ENCODE results near the gene HNRNPAB. TPM values are rescaled to one million over a fixed set of nuclear protein-coding genes. Genes with fewer than 3 reads are reported as not detected.

Gene HNRNPAB
- total RNA-seq, 1 experiment from 2014 or later = 547 TPM

DNA sequence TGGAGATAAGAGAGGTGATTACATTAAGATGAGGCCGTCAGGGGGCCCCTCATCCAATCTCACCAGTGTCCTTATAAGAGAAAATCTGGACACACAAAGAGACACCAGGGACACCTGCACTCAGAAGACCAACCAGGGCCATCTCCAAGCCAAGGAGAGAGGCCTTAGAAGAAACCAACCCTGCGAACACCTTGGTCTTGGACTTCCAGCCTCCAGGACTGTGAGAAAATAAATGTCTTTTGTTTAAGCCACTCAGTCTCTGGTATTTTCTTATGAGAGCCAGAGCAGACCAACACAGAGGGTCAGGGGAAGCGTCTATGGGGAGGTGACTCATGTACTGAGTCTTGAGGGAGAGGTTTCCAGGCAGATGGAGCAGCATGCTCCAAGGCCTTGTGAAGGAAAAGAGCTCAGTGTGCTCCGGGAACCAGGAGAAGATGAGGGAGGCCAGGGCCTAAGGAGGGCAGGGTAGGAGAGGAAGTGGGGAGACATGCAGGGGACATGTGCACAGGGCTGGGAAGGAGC, 22.9 kb downstream of the HNRNPAB start:
- 0 out of 7 replicates have a peak overlapping the region, but pooled peaks of 1 of the 3 experiments have one; percentile 39 for H3K27ac Mint-ChIP-seq

More for the DNA sequence above, 22.9 kb downstream of the HNRNPAB start:
- H2BK20ac ChIP-seq (ENCODE audit: low read depth, low read length, poor library complexity, severe bottlenecking) = no peak overlapping the region
- peaks cover 4% of the 10 kb centered on the region; the same call in 1 of the 2 replicates for H3K79me2 ChIP-seq (ENCODE audit: insufficient read depth, low read length)
- H4K8ac ChIP-seq (replicated peaks; ENCODE audit: insufficient read length, low read depth, low read length) = no peak overlapping the region
- Mint-ChIP-seq H3K4me3 (no peak overlapping the region), H3K27me3 (ENCODE audit: low read depth) (no peaks in the 10 kb centered on the region), H3K4me1 (peaks cover 24 to 30% of the 10 kb centered on the region in 2 experiments), H3K9me3 (no peaks in the 10 kb centered on the region; a peak in 1 of 5 replicates), H3K36me3 (ENCODE audit: insufficient read depth in 1 of 3, low read depth in 3 of 3) (peaks cover 48 to 74% (median 58%) of the 10 kb centered on the region in 3 experiments)
- H4K20me1 ChIP-seq (ENCODE audit: control insufficient read depth, insufficient read depth, insufficient read length) = peaks cover 3% of the 10 kb centered on the region
- no CpG with 5 or more reads among the region's 4 CpGs for WGBS (ENCODE audit: extremely low coverage, insufficient read length, low lambda C conversion rate)
- DNase-seq = no peak
- peaks cover 3% of the 10 kb centered on the region for H3K23me2 ChIP-seq (ENCODE audit: insufficient read length, low read depth, low read length, poor library complexity, severe bottlenecking)
- no peak overlapping the region for H4K5ac ChIP-seq (ENCODE audit: insufficient read length, low read depth, low read length)
- H3K4ac ChIP-seq (ENCODE audit: low read depth, low read length) = no peak overlapping the region
- no peak overlapping the region for H3T11ph ChIP-seq (ENCODE audit: low read length)
- no peak overlapping the region for H3K18ac ChIP-seq (ENCODE audit: insufficient read length, low read depth, low read length)
- no peak overlapping the region for H3K14ac ChIP-seq (ENCODE audit: insufficient read depth, low read length)
- H3K4me1 ChIP-seq (ENCODE audit: insufficient read depth, low read length) = peaks cover 2% of the 10 kb centered on the region; the same call in 1 of the 2 replicates
- H2BK120ac ChIP-seq (ENCODE audit: low read depth, low read length, poor library complexity, severe bottlenecking) = no peak overlapping the region
- no peak overlapping the region for H2BK15ac ChIP-seq (ENCODE audit: low read depth, low read length)
- no peak overlapping the region for H3K56ac ChIP-seq (ENCODE audit: insufficient read length, low read depth, low read length)
- no peak overlapping the region for H2BK12ac ChIP-seq (ENCODE audit: insufficient read length, low read depth, low read length)
- no peak overlapping the region for H3K4me2 ChIP-seq (ENCODE audit: insufficient read depth, insufficient read length, low read length)
- H2AK5ac ChIP-seq (ENCODE audit: insufficient read length, low read length) = no peak overlapping the region
- no peaks in the 10 kb centered on the region for H3K9me3 ChIP-seq (ENCODE audit: control insufficient read depth, low read depth, low read length)
- no peaks in the 10 kb centered on the region for H3K79me1 ChIP-seq (ENCODE audit: insufficient read depth, low read depth, low read length, poor library complexity, severe bottlenecking)
- H3K23ac ChIP-seq (ENCODE audit: insufficient read length, low read depth, low read length) = no peak overlapping the region
- no peaks in the 10 kb centered on the region for H3K27me3 ChIP-seq (ENCODE audit: insufficient read depth, low read length)
- H2AFZ ChIP-seq (ENCODE audit: low read length) = no peak overlapping the region
- no peak overlapping the region for H3K27ac ChIP-seq (ENCODE audit: insufficient read length, low read depth, low read length)
- H2BK5ac ChIP-seq (ENCODE audit: insufficient read length, low read length) = no peak overlapping the region
- no peak overlapping the region for H3K9ac ChIP-seq (ENCODE audit: extremely low read depth, insufficient read length, low read length)
- H4K91ac ChIP-seq (ENCODE audit: insufficient read length, low read depth, low read length) = no peak overlapping the region
- TF ChIP-seq, protein P1, sequence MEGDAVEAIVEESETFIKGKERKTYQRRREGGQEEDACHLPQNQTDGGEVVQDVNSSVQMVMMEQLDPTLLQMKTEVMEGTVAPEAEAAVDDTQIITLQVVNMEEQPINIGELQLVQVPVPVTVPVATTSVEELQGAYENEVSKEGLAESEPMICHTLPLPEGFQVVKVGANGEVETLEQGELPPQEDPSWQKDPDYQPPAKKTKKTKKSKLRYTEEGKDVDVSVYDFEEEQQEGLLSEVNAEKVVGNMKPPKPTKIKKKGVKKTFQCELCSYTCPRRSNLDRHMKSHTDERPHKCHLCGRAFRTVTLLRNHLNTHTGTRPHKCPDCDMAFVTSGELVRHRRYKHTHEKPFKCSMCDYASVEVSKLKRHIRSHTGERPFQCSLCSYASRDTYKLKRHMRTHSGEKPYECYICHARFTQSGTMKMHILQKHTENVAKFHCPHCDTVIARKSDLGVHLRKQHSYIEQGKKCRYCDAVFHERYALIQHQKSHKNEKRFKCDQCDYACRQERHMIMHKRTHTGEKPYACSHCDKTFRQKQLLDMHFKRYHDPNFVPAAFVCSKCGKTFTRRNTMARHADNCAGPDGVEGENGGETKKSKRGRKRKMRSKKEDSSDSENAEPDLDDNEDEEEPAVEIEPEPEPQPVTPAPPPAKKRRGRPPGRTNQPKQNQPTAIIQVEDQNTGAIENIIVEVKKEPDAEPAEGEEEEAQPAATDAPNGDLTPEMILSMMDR (conservative IDR thresholded peaks at IDR 0.05) = no peak
